GM18868 (cell line): ENCODE measurements around the gene PRUNE2.

Source experiments
- ATAC-seq: cut with Tn5 transposase; IDR thresholded peaks from one replicate; pipeline ENCODE4 v1.9.1; 2021; ENCODE audit warnings: mild to moderate bottlenecking, moderate library complexity; ENCODE audit not compliant: unreplicated experiment

PRUNE2 gene

GRCh38 chr9:76585487-76586389, 320.2 kb downstream of the PRUNE2 start:
- ATAC-seq: no peak

- no peak for ATAC-seq
These were observed 322.7 kb downstream of the PRUNE2 start for GRCh38 chr9:76583256-76583655.

GRCh38 chr9:76581731-76582130, 324.2 kb downstream of the PRUNE2 start:
- no peak for ATAC-seq

GRCh38 chr9:76580820-76581219, 325.1 kb downstream of the PRUNE2 start:
- ATAC-seq: no peak

GRCh38 chr9:76580188-76580587, 325.7 kb downstream of the PRUNE2 start:
- peak; percentile 29 for ATAC-seq

- ATAC-seq: peak; percentile 84
These were observed 329.6 kb downstream of the PRUNE2 start for GRCh38 chr9:76576344-76576743.

GRCh38 chr9:76575761-76576160, 330.2 kb downstream of the PRUNE2 start:
- no peak for ATAC-seq

- no peak for ATAC-seq
These were observed 331.8 kb downstream of the PRUNE2 start for GRCh38 chr9:76573905-76574760.

GRCh38 chr9:76573408-76573807, 332.5 kb downstream of the PRUNE2 start:
- no peak for ATAC-seq

- no peak for ATAC-seq
These were observed 333.8 kb downstream of the PRUNE2 start for GRCh38 chr9:76572151-76572550.

- no peak for ATAC-seq
These were observed 334.2 kb downstream of the PRUNE2 start for GRCh38 chr9:76571743-76572146.

GRCh38 chr9:76571288-76571687, 334.6 kb downstream of the PRUNE2 start:
- peak; percentile 94 for ATAC-seq

- no peak for ATAC-seq
These were observed 335.1 kb downstream of the PRUNE2 start for GRCh38 chr9:76570826-76571225.

- ATAC-seq: no peak
These were observed 338.8 kb downstream of the PRUNE2 start for GRCh38 chr9:76567086-76567485.

- no peak for ATAC-seq
These were observed 341.6 kb downstream of the PRUNE2 start for GRCh38 chr9:76564297-76564696.

- peak; percentile 82 for ATAC-seq
These were observed 343.4 kb downstream of the PRUNE2 start for GRCh38 chr9:76562511-76562911.

- ATAC-seq: peak; percentile 36
These were observed 344.0 kb downstream of the PRUNE2 start for GRCh38 chr9:76561900-76562299.
